ENCODE measurements around the gene PDIK1L. TPM values are rescaled to one million over a fixed set of nuclear protein-coding genes. Genes with fewer than 3 reads are reported as not detected.

PDIK1L gene
- total RNA-seq, 1 donor from 2014 or later = 12.0 TPM

DNA sequence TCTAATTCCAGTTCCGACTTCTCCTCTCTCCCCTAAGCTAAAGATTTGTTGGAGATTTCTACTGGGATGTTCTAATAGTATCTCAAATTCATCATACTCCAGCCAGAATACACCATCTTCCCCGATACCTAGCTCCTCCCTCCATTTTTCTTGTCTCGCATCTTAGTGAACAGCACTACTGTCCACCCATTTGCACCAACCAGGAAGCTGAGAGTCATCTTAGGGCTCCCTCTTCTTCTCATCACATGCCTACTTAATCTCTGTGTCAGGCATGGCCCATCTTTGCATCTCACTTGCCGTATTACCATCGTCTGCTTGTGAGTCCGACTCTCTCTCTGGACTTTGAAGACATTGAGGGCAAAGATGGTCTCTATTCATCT lies 40.7 kb upstream of the PDIK1L start:
- no peak for TF ChIP-seq CTCF (IDR thresholded peaks at IDR 0.05)
- TF ChIP-seq EZH2phosphoT487 (IDR thresholded peaks at IDR 0.05) = no peak
- TF ChIP-seq EZH2 (IDR thresholded peaks at IDR 0.05) = no peak
- Mint-ChIP-seq H3K27me3 (ENCODE audit: insufficient read depth, low read depth) (peaks cover 9% of the 10 kb centered on the region), H3K27ac (no peak overlapping the region), H3K36me3 (no peaks in the 10 kb centered on the region), H3K4me1 (peaks cover 3% of the 10 kb centered on the region), H3K9me3 (no peaks in the 10 kb centered on the region), H3K4me3 (no peak overlapping the region)
- Histone ChIP-seq H3K36me3 (no peaks in the 10 kb centered on the region), H3K4me1 (no peaks in the 10 kb centered on the region), H2AFZ (replicated peaks) (no peak overlapping the region), H3K9me3 (ENCODE audit: low read depth) (no peaks in the 10 kb centered on the region), H3K4me2 (no peak overlapping the region), H3K27me3 (no peaks in the 10 kb centered on the region), H4K20me1 (ENCODE audit: low read depth) (no peaks in the 10 kb centered on the region), H3K27ac (no peak overlapping the region), H3K79me2 (ENCODE audit: low read depth) (no peaks in the 10 kb centered on the region), H3F3A (ENCODE audit: low read depth) (no peaks in the 10 kb centered on the region), H3K9ac (no peak overlapping the region), H3K4me3 (no peak overlapping the region)
- DNase-seq (ENCODE audit: low spot score) = no peak

DNA sequence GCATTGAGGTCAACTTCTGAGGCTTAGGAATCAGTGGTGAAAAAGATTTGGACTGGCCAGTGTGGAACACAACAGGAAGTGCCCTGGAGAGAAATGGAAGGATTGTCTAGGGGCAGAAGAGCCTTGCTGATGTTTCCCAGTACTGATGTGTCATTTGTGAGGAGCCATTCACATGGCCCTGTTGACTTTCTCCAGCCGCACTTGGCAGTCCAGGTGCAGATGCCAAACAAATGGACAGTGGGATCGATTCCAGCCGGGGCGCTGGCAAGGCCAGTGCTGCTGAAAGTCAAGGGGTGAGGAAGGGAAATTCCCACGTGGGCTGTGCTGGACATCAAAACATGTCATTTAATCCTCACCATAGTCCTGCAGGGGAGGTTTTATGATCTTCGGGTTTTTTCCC lies 39.3 kb upstream of the PDIK1L start:
- Histone ChIP-seq H3K4me3 (no peak overlapping the region), H3K4me1 (no peaks in the 10 kb centered on the region), H3K79me2 (ENCODE audit: low read depth) (no peaks in the 10 kb centered on the region), H3K9ac (no peak overlapping the region), H3K27ac (no peak overlapping the region), H3K27me3 (no peaks in the 10 kb centered on the region), H3K36me3 (no peaks in the 10 kb centered on the region), H3F3A (ENCODE audit: low read depth) (no peaks in the 10 kb centered on the region), H3K9me3 (ENCODE audit: low read depth) (no peaks in the 10 kb centered on the region), H4K20me1 (ENCODE audit: low read depth) (no peaks in the 10 kb centered on the region), H2AFZ (replicated peaks) (no peak overlapping the region), H3K4me2 (no peak overlapping the region)
- Mint-ChIP-seq H3K4me1 (peaks cover 3% of the 10 kb centered on the region), H3K36me3 (no peaks in the 10 kb centered on the region), H3K27me3 (ENCODE audit: insufficient read depth, low read depth) (peaks cover 11% of the 10 kb centered on the region), H3K4me3 (no peak overlapping the region), H3K9me3 (no peaks in the 10 kb centered on the region), H3K27ac (no peak overlapping the region)
- no peak for TF ChIP-seq CTCF (IDR thresholded peaks at IDR 0.05)
- TF ChIP-seq EZH2phosphoT487 (IDR thresholded peaks at IDR 0.05) = no peak
- TF ChIP-seq EZH2 (IDR thresholded peaks at IDR 0.05) = no peak
- DNase-seq (ENCODE audit: low spot score) = no peak

- Mint-ChIP-seq H3K4me3 (no peak overlapping the region), H3K36me3 (no peaks in the 10 kb centered on the region), H3K27me3 (ENCODE audit: insufficient read depth, low read depth) (peaks cover 5% of the 10 kb centered on the region), H3K4me1 (peaks cover 11% of the 10 kb centered on the region), H3K27ac (no peak overlapping the region), H3K9me3 (no peaks in the 10 kb centered on the region)
- Histone ChIP-seq H3K27ac (no peak overlapping the region), H3K9me3 (ENCODE audit: low read depth) (no peaks in the 10 kb centered on the region), H3K4me3 (no peak overlapping the region), H3K4me2 (no peak overlapping the region), H3K4me1 (no peaks in the 10 kb centered on the region), H3K9ac (no peak overlapping the region), H3K36me3 (no peaks in the 10 kb centered on the region), H3F3A (ENCODE audit: low read depth) (no peaks in the 10 kb centered on the region), H4K20me1 (ENCODE audit: low read depth) (no peaks in the 10 kb centered on the region), H3K79me2 (ENCODE audit: low read depth) (no peaks in the 10 kb centered on the region), H3K27me3 (no peaks in the 10 kb centered on the region), H2AFZ (replicated peaks) (no peak overlapping the region)
- DNase-seq (ENCODE audit: low spot score) = no peak
- no peak for TF ChIP-seq EZH2 (IDR thresholded peaks at IDR 0.05)
Measured at GRCh38 chr1:26075421-26076144, 36.0 kb upstream of the PDIK1L start.

GRCh38 chr1:26077524-26077923 lies 34.1 kb upstream of the PDIK1L start:
- Histone ChIP-seq H2AFZ (replicated peaks) (no peak overlapping the region), H3K9ac (no peak overlapping the region), H3K79me2 (ENCODE audit: low read depth) (no peaks in the 10 kb centered on the region), H3K27ac (no peak overlapping the region), H3F3A (ENCODE audit: low read depth) (no peaks in the 10 kb centered on the region), H3K4me3 (no peak overlapping the region), H3K9me3 (ENCODE audit: low read depth) (no peaks in the 10 kb centered on the region), H4K20me1 (ENCODE audit: low read depth) (no peaks in the 10 kb centered on the region), H3K4me2 (no peak overlapping the region), H3K27me3 (no peaks in the 10 kb centered on the region), H3K4me1 (peaks cover 4% of the 10 kb centered on the region), H3K36me3 (no peaks in the 10 kb centered on the region)
- Mint-ChIP-seq H3K4me1 (peaks cover 11% of the 10 kb centered on the region), H3K4me3 (no peak overlapping the region), H3K27ac (no peak overlapping the region), H3K27me3 (ENCODE audit: insufficient read depth, low read depth) (peaks cover 4% of the 10 kb centered on the region), H3K36me3 (no peaks in the 10 kb centered on the region), H3K9me3 (no peaks in the 10 kb centered on the region)
- TF ChIP-seq EZH2 (IDR thresholded peaks at IDR 0.05) (no peak), CTCF (IDR thresholded peaks at IDR 0.05) (no peak), EZH2phosphoT487 (IDR thresholded peaks at IDR 0.05) (no peak)
- no peak for DNase-seq (ENCODE audit: low spot score)
